ENCODE data around the gene COG6. TPM values are rescaled to one million over a fixed set of nuclear protein-coding genes. Genes with fewer than 3 reads are reported as not detected.

COG6 gene
- total RNA-seq, 1 donor from 2014 or later = 13.8 TPM

DNA sequence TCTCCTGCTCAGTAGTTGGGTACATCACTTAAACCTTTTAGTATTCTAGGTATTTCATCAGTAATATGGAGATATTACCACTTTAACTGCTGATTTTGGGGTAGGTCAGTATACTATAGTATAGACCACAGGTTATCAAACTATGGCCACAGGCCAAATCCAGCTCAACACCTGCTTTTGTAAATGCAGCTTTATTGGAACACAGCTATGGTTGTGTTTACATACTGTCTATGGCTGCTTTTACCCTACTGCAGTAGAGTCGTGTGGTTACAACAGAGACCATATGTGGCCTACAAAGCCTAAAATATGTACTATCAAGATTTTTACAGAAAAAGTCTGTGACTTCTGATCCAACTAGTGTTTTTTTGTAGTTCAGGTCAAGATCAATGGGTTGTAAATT lies 10.3 kb downstream of the COG6 start:
- DNase-seq (ENCODE audit: low read depth) = no peak
- H3K36me3 ChIP-seq (ENCODE audit: control insufficient read depth, insufficient read depth, low read length) = no peaks in the 10 kb centered on the region
- H3K4me3 ChIP-seq (ENCODE audit: low read depth, low read length) = no peak overlapping the region
- no peaks in the 10 kb centered on the region for H3K27me3 ChIP-seq (ENCODE audit: control insufficient read depth, insufficient read depth, low read length)
- TF ChIP-seq, protein P1, sequence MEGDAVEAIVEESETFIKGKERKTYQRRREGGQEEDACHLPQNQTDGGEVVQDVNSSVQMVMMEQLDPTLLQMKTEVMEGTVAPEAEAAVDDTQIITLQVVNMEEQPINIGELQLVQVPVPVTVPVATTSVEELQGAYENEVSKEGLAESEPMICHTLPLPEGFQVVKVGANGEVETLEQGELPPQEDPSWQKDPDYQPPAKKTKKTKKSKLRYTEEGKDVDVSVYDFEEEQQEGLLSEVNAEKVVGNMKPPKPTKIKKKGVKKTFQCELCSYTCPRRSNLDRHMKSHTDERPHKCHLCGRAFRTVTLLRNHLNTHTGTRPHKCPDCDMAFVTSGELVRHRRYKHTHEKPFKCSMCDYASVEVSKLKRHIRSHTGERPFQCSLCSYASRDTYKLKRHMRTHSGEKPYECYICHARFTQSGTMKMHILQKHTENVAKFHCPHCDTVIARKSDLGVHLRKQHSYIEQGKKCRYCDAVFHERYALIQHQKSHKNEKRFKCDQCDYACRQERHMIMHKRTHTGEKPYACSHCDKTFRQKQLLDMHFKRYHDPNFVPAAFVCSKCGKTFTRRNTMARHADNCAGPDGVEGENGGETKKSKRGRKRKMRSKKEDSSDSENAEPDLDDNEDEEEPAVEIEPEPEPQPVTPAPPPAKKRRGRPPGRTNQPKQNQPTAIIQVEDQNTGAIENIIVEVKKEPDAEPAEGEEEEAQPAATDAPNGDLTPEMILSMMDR (IDR thresholded peaks at IDR 0.05; ENCODE audit: insufficient read depth, low read length, poor library complexity, severe bottlenecking) = no peak

DNA sequence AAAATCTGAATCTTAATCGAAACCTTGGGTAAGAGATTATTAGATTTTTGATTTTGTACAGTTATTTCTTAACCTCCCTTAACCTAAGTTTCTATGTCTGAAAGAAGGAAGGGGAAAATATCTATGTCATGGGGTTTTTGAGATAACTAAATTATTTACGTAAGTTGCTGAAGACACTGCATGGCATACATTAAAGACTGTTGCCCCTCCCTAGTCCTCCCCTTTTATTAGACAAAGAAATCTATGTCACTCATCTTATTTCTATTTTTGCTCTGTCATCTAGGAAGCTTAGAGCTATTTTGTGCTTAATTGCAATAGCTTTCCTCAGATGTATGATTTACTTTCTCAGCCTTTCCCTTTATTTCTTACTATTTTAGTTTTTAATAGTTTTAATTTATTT lies 15.0 kb downstream of the COG6 start:
- Histone ChIP-seq H3K36me3 (ENCODE audit: control insufficient read depth, insufficient read depth, low read length) (no peaks in the 10 kb centered on the region), H3K4me3 (ENCODE audit: low read depth, low read length) (no peak overlapping the region), H3K27me3 (ENCODE audit: control insufficient read depth, insufficient read depth, low read length) (no peaks in the 10 kb centered on the region)
- DNase-seq (ENCODE audit: low read depth) = no peak
- TF ChIP-seq, protein P1 (IDR thresholded peaks at IDR 0.05; ENCODE audit: insufficient read depth, low read length, poor library complexity, severe bottlenecking) = no peak

GRCh38 chr13:39672378-39673132 lies 17.1 kb downstream of the COG6 start:
- H3K27me3 ChIP-seq (ENCODE audit: control insufficient read depth, insufficient read depth, low read length) = no peaks in the 10 kb centered on the region
- H3K4me3 ChIP-seq (ENCODE audit: low read depth, low read length) = no peak overlapping the region
- TF ChIP-seq, protein P1 (IDR thresholded peaks at IDR 0.05; ENCODE audit: insufficient read depth, low read length, poor library complexity, severe bottlenecking) = no peak
- DNase-seq (ENCODE audit: low read depth) = no peak
- H3K36me3 ChIP-seq (ENCODE audit: control insufficient read depth, insufficient read depth, low read length) = no peaks in the 10 kb centered on the region

GRCh38 chr13:39675904-39676303 lies 20.4 kb downstream of the COG6 start:
- Histone ChIP-seq H3K27me3 (ENCODE audit: control insufficient read depth, insufficient read depth, low read length) (no peaks in the 10 kb centered on the region), H3K36me3 (ENCODE audit: control insufficient read depth, insufficient read depth, low read length) (no peaks in the 10 kb centered on the region), H3K4me3 (ENCODE audit: low read depth, low read length) (no peak overlapping the region)
- DNase-seq (ENCODE audit: low read depth) = no peak
- TF ChIP-seq, protein P1 (IDR thresholded peaks at IDR 0.05; ENCODE audit: insufficient read depth, low read length, poor library complexity, severe bottlenecking) = no peak

DNA sequence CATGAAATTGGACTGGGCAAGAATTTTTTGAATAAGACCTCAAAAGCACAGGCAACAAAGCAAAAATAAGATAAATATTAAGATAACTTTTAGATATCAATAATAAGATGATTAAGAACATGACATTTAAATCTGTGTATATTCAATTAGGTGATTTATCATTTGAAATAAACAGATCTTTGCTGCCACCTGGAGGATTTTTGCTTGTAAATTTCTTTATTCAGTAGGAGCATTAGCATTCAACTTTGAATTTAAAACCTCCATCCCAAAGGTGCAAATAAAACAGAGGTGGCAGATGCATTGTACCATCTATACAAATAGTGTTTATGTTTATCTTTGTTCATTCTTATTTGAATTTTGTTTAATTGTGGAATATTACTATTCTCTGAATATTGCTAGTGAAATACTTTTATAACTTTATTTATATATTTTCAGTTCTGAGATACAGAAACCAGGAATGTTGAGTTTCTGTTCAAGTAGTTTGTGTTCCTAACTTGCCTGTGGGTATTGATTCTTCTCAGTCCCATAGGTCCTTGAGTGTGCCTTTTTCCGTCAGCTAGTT lies 20.9 kb downstream of the COG6 start:
- TF ChIP-seq, protein P1 (IDR thresholded peaks at IDR 0.05; ENCODE audit: insufficient read depth, low read length, poor library complexity, severe bottlenecking) = peak; percentile 22
- no peaks in the 10 kb centered on the region for H3K27me3 ChIP-seq (ENCODE audit: control insufficient read depth, insufficient read depth, low read length)
- no peak overlapping the region for H3K4me3 ChIP-seq (ENCODE audit: low read depth, low read length)
- no peaks in the 10 kb centered on the region for H3K36me3 ChIP-seq (ENCODE audit: control insufficient read depth, insufficient read depth, low read length)
- no peak for DNase-seq (ENCODE audit: low read depth)

All from kidney epithelial cell (primary cell).